Adrenal gland (tissue), 5 donors: ENCODE data around the gene ARHGEF17.

Experiments
- CTCF ChIP-seq, 6 experiments: fragments of 450-650 bp in 4 of 6; fragments of 200-600 bp in 2 of 6; sonication (generic) in 1 of 6; IDR thresholded peaks; 1 replicate in 5 of 6; 2 replicates in 1 of 6; pipeline versions ENCODE4 v1.5.1 to v1.8.0; 2016 to 2021; ENCODE audit warnings: antibody characterized with exemption in 6 of 6, mild to moderate bottlenecking in 2 of 6, moderate library complexity in 1 of 6
- POLR2A ChIP-seq, 2 donors: fragments of 450-650 bp; IDR thresholded peaks; one replicate each; pipeline ENCODE4 v1.6.1; 2017; ENCODE audit warnings: antibody characterized with exemption in 2 of 2, mild to moderate bottlenecking in 2 of 2, moderate library complexity in 1 of 2
- donor health status: DM: no; HTN: no; CAD: no.

- no peak for TF ChIP-seq CTCF (IDR thresholded peaks at IDR 0.05)
- TF ChIP-seq POLR2A (IDR thresholded peaks at IDR 0.05): no peak
Observed at GRCh38 chr11:73411031-73411430, 103.0 kb downstream of the ARHGEF17 start.
